WTC11 (cell line): ENCODE data around the gene FOXI1. TPM values are rescaled to one million over a fixed set of nuclear protein-coding genes. Genes with fewer than 3 reads are reported as not detected.

ENCODE experiments used
- ATAC-seq: fragments of 200-7000 bp; cut with Tn5 transposase; 2 replicates; pipeline ENCODE4 v1.10.0; 2021; ENCODE audit warnings: mild to moderate bottlenecking, moderate library complexity
- CTCF ChIA-PET: fragments of 300-600 bp; sonication (Branson Sonifier 250); formaldehyde crosslinking; loops from one replicate; lab custom pipeline; 2021; ENCODE audit warnings: antibody characterized with exemption; lab: Charles Lee
- POLR2A ChIA-PET: fragments of 350-600 bp; sonication (Branson Sonifier 250); formaldehyde crosslinking; loops from one replicate; lab custom pipeline; 2021; ENCODE audit warnings: antibody characterized with exemption; lab: Charles Lee
- DNase-seq: peaks from one replicate; pipeline ENCODE4 v3.0.0; 2021; ENCODE audit warnings: low spot score
- H3K27ac Mint-ChIP-seq: 2 replicates; pipeline ENCODE4 v1.8.0; 2021; ENCODE audit warnings: mixed read lengths
- H3K27me3 Mint-ChIP-seq: 2 replicates; pipeline ENCODE4 v1.8.0; 2021; ENCODE audit warnings: low read depth, mild to moderate bottlenecking, moderate library complexity, mixed read lengths
- H3K36me3 Mint-ChIP-seq: 2 replicates; pipeline ENCODE4 v1.8.0; 2021; ENCODE audit warnings: mixed read lengths
- H3K4me1 Mint-ChIP-seq: 2 replicates; pipeline ENCODE4 v1.8.0; 2022; ENCODE audit warnings: mixed read lengths
- H3K4me3 Mint-ChIP-seq: 2 replicates; pipeline ENCODE4 v1.8.0; 2021; ENCODE audit warnings: mild to moderate bottlenecking, moderate library complexity, mixed read lengths
- H3K9me3 Mint-ChIP-seq: 2 replicates; pipeline ENCODE4 v1.8.0; 2021; ENCODE audit warnings: mixed read lengths
- CBFB ChIP-seq: sonication (generic); formaldehyde crosslinking; IDR thresholded peaks from 2 replicates; pipeline ENCODE4 v1.8.1; 2022; ENCODE audit warnings: mild to moderate bottlenecking, low read depth, missing genetic modification reagents
- CREB1 ChIP-seq: sonication (generic); formaldehyde crosslinking; IDR thresholded peaks from 2 replicates; pipeline ENCODE4 v1.8.0; 2023; ENCODE audit warnings: mild to moderate bottlenecking, missing genetic modification reagents
- FOXK1 ChIP-seq: sonication (generic); formaldehyde crosslinking; IDR thresholded peaks from 2 replicates; pipeline ENCODE4 v1.8.0; 2022; ENCODE audit warnings: mild to moderate bottlenecking, moderate library complexity, missing genetic modification reagents
- GTF2I ChIP-seq: fragments of 250-450 bp; sonication (Bioruptor Pico); conservative IDR thresholded peaks from 2 replicates; pipeline ENCODE4 v1.4.0; 2021; ENCODE audit warnings: mild to moderate bottlenecking
- IRF2 ChIP-seq: sonication (generic); formaldehyde crosslinking; IDR thresholded peaks from 2 replicates; pipeline ENCODE4 v1.8.0; 2022; ENCODE audit warnings: low read depth, missing genetic modification reagents, borderline replicate concordance
- MXD4 ChIP-seq: fragments of 250-450 bp; sonication (Bioruptor Pico); IDR thresholded peaks from 2 replicates; pipeline ENCODE4 v1.8.0; 2021; ENCODE audit warnings: mild to moderate bottlenecking, moderate library complexity, borderline replicate concordance
- NR2C2 ChIP-seq: sonication (generic); formaldehyde crosslinking; IDR thresholded peaks from 2 replicates; pipeline ENCODE4 v1.8.0; 2022; ENCODE audit warnings: mild to moderate bottlenecking, missing genetic modification reagents
- NR3C1 ChIP-seq: sonication (generic); formaldehyde crosslinking; conservative IDR thresholded peaks from 2 replicates; pipeline ENCODE4 v1.8.1; 2023; ENCODE audit warnings: low read depth, mild to moderate bottlenecking, missing genetic modification reagents
- TP53 ChIP-seq: sonication (generic); formaldehyde crosslinking; IDR thresholded peaks from 2 replicates; pipeline ENCODE4 v1.8.1; 2023; ENCODE audit warnings: mild to moderate bottlenecking, missing genetic modification reagents
- ZNF138 ChIP-seq: sonication (generic); formaldehyde crosslinking; conservative IDR thresholded peaks from 2 replicates; pipeline ENCODE4 v1.8.1; 2022; ENCODE audit warnings: mild to moderate bottlenecking, moderate library complexity, missing genetic modification reagents
- ZNF263 ChIP-seq: sonication (generic); formaldehyde crosslinking; IDR thresholded peaks from 2 replicates; pipeline ENCODE4 v1.8.1; 2022; ENCODE audit warnings: low read depth, mild to moderate bottlenecking, moderate library complexity, missing genetic modification reagents
- ZNF317 ChIP-seq: sonication (generic); formaldehyde crosslinking; IDR thresholded peaks from 2 replicates; pipeline ENCODE4 v1.8.1; 2023; ENCODE audit warnings: low read depth, mild to moderate bottlenecking, moderate library complexity, missing genetic modification reagents, borderline replicate concordance
- ZNF396 ChIP-seq: fragments of 250-450 bp; sonication (Bioruptor Pico); IDR thresholded peaks from 2 replicates; pipeline ENCODE4 v1.8.0; 2021; ENCODE audit warnings: mild to moderate bottlenecking, moderate library complexity, borderline replicate concordance
- total RNA-seq: library from RNA; stranded (reverse); gene quantifications from 3 replicates; pipeline ENCODE4 v1.2.3, GENCODE V29; 2021
- TF ChIP-seq, protein P1 (sequence below): sonication (generic); formaldehyde crosslinking; IDR thresholded peaks from 2 replicates; pipeline ENCODE4 v1.8.0; 2023; ENCODE audit warnings: mild to moderate bottlenecking, missing genetic modification reagents
- TF ChIP-seq, protein P2 (sequence below): fragments of 250-450 bp; sonication (Bioruptor Pico); IDR thresholded peaks from 2 replicates; pipeline ENCODE4 v1.9.0; 2021; ENCODE audit warnings: moderate library complexity, mild to moderate bottlenecking, inconsistent platforms, borderline replicate concordance
- TF ChIP-seq, protein P3 (sequence below): sonication (generic); formaldehyde crosslinking; IDR thresholded peaks from 2 replicates; pipeline ENCODE4 v1.8.1; 2023; ENCODE audit warnings: mild to moderate bottlenecking, moderate library complexity, missing genetic modification reagents
- TF ChIP-seq, protein P4 (sequence below): sonication (generic); formaldehyde crosslinking; IDR thresholded peaks from 2 replicates; pipeline ENCODE4 v1.8.1; 2023; ENCODE audit warnings: mild to moderate bottlenecking, missing genetic modification reagents
- TF ChIP-seq, protein P5 (sequence below): fragments of 250-450 bp; sonication (Bioruptor Pico); conservative IDR thresholded peaks from 2 replicates; pipeline ENCODE4 v1.9.0; 2021; ENCODE audit warnings: mild to moderate bottlenecking
- TF ChIP-seq, protein P6 (sequence below): sonication (generic); formaldehyde crosslinking; conservative IDR thresholded peaks from 2 replicates; pipeline ENCODE4 v1.8.1; 2022; ENCODE audit warnings: mild to moderate bottlenecking, missing genetic modification reagents
- TF ChIP-seq, protein P7 (sequence below): sonication (generic); formaldehyde crosslinking; IDR thresholded peaks from 2 replicates; pipeline ENCODE4 v1.8.1; 2022; ENCODE audit warnings: missing genetic modification reagents, borderline replicate concordance

The FOXI1 gene
- total RNA-seq, 1 experiment from 2014 or later: not detected

DNA sequence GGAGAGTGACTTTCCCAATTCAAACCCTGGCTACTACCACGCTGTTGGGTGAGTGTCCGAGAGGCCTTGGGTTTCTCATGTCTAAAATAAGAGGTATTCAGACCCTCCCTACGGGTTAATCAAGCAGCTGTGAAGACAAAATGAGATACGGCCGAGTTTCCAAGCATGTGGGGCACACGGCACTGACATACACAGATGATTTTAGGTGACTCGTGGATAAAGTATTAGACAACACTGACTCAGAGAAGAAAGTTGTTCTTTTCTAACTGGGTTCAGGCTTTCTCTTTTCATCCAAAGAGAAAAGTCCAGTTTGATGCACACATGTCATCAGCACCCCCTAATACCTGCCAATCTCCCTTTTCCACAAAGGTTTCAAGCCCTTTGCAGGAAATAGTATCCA is 15.6 kb downstream of the FOXI1 start:
- ChIA-PET CTCF (no interaction called here), POLR2A (no interaction called here)
- ATAC-seq: no peak
- peaks cover 18% of the 10 kb centered on the region for H3K9me3 Mint-ChIP-seq
- no peak overlapping the region for H3K4me3 Mint-ChIP-seq
- TF ChIP-seq NR3C1 (CRISPR knock-in tag) (no peak), ZNF263 (CRISPR knock-in tag) (no peak)
- peaks cover 10% of the 10 kb centered on the region for H3K4me1 Mint-ChIP-seq
- no peak for DNase-seq
- peaks cover 8% of the 10 kb centered on the region for H3K36me3 Mint-ChIP-seq
- H3K27me3 Mint-ChIP-seq: no peaks in the 10 kb centered on the region
- H3K27ac Mint-ChIP-seq: no peak overlapping the region

DNA sequence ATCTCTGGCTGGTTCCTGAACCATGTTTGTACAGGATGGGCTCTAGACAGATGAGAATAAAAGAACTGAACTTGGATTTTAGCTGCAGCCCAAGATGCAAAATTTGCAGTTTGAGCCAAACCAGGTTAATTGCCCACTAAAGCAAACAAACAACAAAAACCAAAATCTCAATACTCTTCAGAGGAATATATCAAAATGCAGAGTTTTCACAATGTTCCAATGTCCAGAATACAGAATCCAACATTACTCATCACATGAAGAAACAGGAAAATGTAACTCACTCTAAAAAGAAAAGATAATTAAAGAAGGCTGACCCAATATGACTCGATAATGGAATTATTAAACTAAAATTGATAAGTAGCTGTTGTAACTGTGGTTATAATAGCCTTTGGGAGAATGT is 20.4 kb downstream of the FOXI1 start:
- ChIA-PET CTCF (no interaction called here), POLR2A (no interaction called here)
- no peaks in the 10 kb centered on the region for H3K4me1 Mint-ChIP-seq
- no peak for TF ChIP-seq ZNF138 (CRISPR knock-in tag)
- TF ChIP-seq, protein P1, sequence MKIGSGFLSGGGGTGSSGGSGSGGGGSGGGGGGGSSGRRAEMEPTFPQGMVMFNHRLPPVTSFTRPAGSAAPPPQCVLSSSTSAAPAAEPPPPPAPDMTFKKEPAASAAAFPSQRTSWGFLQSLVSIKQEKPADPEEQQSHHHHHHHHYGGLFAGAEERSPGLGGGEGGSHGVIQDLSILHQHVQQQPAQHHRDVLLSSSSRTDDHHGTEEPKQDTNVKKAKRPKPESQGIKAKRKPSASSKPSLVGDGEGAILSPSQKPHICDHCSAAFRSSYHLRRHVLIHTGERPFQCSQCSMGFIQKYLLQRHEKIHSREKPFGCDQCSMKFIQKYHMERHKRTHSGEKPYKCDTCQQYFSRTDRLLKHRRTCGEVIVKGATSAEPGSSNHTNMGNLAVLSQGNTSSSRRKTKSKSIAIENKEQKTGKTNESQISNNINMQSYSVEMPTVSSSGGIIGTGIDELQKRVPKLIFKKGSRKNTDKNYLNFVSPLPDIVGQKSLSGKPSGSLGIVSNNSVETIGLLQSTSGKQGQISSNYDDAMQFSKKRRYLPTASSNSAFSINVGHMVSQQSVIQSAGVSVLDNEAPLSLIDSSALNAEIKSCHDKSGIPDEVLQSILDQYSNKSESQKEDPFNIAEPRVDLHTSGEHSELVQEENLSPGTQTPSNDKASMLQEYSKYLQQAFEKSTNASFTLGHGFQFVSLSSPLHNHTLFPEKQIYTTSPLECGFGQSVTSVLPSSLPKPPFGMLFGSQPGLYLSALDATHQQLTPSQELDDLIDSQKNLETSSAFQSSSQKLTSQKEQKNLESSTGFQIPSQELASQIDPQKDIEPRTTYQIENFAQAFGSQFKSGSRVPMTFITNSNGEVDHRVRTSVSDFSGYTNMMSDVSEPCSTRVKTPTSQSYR: no peak
- no peak for TF ChIP-seq TP53
- no peak for TF ChIP-seq IRF2 (CRISPR knock-in tag)
- TF ChIP-seq ZNF396 (CRISPR knock-in tag): no peak
- no peak for TF ChIP-seq CBFB
- TF ChIP-seq, protein P2, sequence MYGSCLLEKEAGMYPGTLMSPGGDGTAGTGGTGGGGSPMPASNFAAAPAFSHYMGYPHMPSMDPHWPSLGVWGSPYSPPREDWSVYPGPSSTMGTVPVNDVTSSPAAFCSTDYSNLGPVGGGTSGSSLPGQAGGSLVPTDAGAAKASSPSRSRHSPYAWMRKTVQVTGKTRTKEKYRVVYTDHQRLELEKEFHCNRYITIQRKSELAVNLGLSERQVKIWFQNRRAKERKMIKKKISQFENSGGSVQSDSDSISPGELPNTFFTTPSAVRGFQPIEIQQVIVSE (CRISPR knock-in tag): no peak
- TF ChIP-seq, protein P3, sequence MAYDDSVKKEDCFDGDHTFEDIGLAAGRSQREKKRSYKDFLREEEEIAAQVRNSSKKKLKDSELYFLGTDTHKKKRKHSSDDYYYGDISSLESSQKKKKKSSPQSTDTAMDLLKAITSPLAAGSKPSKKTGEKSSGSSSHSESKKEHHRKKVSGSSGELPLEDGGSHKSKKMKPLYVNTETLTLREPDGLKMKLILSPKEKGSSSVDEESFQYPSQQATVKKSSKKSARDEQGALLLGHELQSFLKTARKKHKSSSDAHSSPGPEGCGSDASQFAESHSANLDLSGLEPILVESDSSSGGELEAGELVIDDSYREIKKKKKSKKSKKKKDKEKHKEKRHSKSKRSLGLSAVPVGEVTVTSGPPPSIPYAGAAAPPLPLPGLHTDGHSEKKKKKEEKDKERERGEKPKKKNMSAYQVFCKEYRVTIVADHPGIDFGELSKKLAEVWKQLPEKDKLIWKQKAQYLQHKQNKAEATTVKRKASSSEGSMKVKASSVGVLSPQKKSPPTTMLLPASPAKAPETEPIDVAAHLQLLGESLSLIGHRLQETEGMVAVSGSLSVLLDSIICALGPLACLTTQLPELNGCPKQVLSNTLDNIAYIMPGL (CRISPR knock-in tag): no peak
- no peak for TF ChIP-seq GTF2I (CRISPR knock-in tag)
- no peak for TF ChIP-seq NR2C2
- TF ChIP-seq, protein P4, sequence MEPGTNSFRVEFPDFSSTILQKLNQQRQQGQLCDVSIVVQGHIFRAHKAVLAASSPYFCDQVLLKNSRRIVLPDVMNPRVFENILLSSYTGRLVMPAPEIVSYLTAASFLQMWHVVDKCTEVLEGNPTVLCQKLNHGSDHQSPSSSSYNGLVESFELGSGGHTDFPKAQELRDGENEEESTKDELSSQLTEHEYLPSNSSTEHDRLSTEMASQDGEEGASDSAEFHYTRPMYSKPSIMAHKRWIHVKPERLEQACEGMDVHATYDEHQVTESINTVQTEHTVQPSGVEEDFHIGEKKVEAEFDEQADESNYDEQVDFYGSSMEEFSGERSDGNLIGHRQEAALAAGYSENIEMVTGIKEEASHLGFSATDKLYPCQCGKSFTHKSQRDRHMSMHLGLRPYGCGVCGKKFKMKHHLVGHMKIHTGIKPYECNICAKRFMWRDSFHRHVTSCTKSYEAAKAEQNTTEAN (CRISPR knock-in tag): no peak
- TF ChIP-seq, protein P5, sequence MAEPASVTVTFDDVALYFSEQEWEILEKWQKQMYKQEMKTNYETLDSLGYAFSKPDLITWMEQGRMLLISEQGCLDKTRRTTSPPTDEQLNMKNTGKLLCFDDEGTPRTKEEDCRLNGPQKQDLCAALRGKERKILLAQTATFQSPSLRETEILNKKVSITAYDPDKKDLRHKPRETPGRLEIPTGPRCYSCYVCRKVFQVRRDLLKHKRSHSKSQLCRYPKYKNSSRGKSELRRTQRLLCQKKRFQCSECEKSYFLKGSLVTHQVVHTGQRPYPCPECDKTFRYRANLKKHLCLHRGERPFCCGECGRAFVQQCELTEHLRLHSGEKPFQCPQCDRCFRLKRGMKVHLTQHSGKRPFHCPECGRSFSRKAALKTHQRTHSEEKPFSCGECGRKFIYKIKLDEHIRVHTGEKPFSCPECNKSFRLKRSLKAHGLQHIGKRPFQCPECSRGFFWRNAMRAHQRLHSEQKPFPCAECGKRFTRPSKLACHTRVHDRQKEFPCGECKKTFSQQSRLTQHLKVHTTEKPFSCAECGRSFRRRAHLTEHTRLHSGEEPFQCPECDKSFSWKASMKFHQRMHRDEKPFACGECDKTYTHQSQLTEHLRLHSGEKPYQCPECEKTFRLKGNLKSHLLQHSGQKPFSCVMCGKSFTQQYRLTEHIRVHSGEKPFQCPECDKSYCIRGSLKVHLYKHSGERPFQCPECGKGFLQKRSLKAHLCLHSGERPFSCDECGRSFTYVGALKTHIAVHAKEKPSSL (CRISPR knock-in tag): no peak
- TF ChIP-seq MXD4: no peak
- TF ChIP-seq ZNF317 (CRISPR knock-in tag): no peak
- TF ChIP-seq, protein P6, sequence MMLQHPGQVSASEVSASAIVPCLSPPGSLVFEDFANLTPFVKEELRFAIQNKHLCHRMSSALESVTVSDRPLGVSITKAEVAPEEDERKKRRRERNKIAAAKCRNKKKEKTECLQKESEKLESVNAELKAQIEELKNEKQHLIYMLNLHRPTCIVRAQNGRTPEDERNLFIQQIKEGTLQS (CRISPR knock-in tag): no peak
- TF ChIP-seq FOXK1 (CRISPR knock-in tag): no peak
- no peak for TF ChIP-seq CREB1 (CRISPR knock-in tag)
- TF ChIP-seq, protein P7, sequence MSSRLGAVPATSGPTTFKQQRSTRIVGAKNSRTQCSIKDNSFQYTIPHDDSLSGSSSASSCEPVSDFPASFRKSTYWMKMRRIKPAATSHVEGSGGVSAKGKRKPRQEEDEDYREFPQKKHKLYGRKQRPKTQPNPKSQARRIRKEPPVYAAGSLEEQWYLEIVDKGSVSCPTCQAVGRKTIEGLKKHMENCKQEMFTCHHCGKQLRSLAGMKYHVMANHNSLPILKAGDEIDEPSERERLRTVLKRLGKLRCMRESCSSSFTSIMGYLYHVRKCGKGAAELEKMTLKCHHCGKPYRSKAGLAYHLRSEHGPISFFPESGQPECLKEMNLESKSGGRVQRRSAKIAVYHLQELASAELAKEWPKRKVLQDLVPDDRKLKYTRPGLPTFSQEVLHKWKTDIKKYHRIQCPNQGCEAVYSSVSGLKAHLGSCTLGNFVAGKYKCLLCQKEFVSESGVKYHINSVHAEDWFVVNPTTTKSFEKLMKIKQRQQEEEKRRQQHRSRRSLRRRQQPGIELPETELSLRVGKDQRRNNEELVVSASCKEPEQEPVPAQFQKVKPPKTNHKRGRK (CRISPR knock-in tag): no peak
- no peak for DNase-seq
- no peak for ATAC-seq
- H3K4me3 Mint-ChIP-seq: no peak overlapping the region
- peaks cover 19% of the 10 kb centered on the region for H3K9me3 Mint-ChIP-seq
- H3K27ac Mint-ChIP-seq: no peak overlapping the region
- no peaks in the 10 kb centered on the region for H3K27me3 Mint-ChIP-seq
- peaks cover 10% of the 10 kb centered on the region for H3K36me3 Mint-ChIP-seq
